ENCODE data around the gene VSX1. TPM values are rescaled to one million over a fixed set of nuclear protein-coding genes. Genes with fewer than 3 reads are reported as not detected.
A peak's percentile ranks its signal among the peaks of the same experiment; 100 is the strongest.

The VSX1 gene
- total RNA-seq, 1 donor: not detected

DNA sequence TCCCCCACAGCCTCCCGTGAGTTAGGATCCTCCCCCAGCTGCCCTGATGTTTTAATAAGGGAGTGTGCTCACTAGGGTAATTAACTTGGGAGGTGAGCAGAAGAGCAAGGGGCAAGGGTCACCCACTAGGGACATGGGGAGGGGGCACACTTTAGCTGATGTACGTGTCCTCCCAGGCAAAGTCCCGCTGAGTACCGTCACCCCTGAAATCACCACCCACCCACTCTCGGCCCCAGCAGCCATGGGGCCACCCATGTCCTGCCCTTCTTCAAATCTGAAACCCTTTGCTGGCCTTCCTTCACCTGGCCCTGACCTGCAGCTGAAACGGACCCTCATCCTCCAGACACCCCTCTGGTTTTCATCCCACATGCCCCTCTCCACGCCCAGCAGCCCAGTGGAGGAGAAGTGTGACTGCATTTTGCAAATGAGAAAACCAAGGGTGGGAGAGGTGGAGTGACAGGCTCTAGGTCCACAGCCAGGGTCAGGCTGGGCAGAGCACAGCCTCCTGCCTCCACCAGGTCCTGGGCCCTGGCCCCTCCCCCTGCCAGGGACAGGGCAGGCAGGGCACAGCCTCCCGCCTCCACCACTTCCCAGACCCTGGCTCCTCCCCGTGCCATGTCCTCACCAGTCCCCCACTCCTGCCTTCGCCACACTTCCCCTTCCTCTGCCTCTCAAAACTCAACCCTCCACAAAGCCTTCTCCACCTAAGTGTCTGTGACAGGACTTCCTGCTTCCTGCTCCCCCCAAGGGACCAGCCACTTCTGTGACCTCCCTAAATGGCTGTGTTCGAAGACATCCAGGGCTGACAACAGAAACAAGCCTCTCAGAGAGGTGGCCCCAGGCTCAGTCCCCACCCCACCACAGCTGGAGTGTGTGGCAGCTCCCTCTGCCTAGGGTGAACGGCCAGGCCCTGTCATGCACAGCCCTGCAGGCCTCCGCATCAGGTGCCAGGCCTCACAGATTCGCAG, 39.1 kb downstream of the VSX1 start:
- peak in 2 of 3 donors; percentile 75 to 85 for DNase-seq (ENCODE audit: low read depth in 2 of 3, low spot score in 2 of 3)

DNA sequence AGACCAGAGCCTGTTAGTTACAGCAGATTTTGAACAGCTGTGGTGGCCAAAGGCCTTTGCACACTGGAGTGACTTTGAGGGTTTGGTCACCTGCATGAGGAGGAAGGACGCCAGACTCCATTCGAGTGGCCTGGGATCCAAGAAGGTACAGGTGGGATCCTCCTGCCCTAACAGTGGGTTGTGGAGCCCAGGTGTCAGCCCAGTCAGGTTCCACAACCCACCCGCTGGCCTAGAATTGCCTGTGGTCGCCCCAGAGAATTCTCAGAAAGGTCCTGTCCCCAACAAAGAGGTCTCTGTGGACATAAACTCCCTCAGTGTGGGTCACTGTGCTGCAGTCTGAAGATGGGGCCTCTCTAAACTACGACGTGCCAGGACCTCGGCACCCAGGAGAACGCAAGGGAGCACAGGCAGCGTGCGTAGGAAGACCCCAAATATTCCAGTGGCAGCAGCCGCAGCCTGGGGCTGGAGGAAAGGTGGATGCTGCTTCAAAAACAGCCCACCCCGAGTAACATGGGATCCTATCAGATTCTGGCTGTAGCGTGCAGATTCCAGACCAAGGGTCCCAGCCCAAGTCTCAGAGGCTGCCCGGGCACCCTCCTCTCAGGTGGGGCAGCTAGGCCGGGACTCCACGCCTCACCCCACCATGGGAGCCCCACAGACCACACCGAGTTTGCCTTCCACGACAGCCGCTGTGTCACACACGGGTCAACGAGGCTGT, 40.0 kb downstream of the VSX1 start:
- DNase-seq (ENCODE audit: low read depth in 2 of 3, low spot score in 2 of 3): no peak

DNA sequence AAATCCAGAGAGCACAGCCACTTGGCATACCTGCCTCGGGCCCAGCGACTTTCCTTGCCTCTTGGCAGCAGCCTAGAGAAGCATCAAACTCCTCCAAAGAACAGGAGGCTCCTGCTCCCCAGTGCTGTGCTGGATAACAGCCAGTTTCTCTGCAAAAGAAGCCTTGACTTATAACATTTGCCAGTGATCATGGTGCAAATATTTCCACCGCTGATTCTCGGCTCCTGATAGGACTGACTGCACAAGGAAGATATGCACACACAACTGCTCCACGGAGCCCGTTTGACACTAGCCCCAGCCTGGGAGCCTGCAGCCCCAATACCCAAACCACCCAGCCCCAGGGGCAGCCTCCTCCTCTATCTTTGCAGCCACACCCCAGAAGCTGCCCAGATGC, 41.5 kb downstream of the VSX1 start:
- DNase-seq (ENCODE audit: low read depth in 2 of 3, low spot score in 2 of 3): no peak

DNA sequence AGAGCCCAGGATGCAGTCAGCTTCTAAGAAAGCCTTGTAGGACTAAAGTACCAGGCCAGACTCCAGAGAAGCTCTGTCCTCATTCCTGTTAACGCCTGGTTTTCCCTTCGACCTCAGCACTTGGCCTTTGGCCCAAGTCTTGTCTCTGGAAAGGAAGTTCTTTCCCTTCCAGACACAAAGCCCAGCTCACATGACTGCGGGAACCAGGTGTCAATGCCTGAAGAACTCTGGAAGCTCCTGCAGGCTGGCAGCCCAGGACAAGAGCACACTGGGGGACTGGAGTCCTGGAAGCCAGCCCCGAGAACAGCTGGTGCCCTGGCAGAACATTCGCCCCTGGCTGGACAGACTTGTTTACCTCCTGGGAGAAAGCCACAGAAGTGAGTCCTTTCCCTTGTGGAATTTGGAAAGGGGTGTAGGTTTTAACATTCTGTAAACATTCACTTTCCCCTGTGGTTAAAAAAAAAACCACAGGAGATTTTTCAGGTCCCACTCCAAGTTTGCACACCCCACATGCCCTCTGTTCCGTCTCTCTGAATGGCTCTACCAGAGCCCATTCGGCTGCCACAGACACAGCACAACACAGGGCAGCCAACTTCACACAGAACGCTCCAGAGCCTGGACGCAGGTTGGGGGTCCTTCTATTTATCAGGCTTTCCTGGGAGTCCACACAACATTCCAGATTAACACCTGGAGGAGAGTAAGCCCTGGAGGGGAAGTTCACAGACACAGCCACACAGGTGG, 42.1 kb downstream of the VSX1 start:
- no peak for DNase-seq (ENCODE audit: low read depth in 2 of 3, low spot score in 2 of 3)

DNA sequence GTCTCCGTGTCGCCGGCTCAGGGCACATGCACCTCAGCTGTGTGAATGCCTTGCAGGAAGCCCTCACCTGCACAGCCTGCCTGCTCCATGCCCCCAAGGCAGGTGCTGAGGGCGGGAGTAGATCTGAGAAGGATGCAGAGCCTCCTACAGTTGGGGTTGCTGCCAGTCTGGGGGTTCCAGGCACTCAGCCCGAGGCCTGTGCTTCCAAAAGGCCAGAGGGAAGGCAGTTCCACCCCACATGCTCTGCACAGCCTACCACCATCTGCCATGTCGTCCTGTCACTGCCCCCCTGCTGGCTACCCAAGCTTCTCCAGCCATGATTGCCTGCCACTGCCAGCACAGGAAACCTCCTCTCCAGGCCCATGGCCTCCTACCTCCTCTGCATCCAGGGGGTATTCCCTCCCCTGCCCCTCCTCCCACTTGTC, 43.3 kb downstream of the VSX1 start:
- DNase-seq (ENCODE audit: low read depth in 2 of 3, low spot score in 2 of 3): no peak

DNA sequence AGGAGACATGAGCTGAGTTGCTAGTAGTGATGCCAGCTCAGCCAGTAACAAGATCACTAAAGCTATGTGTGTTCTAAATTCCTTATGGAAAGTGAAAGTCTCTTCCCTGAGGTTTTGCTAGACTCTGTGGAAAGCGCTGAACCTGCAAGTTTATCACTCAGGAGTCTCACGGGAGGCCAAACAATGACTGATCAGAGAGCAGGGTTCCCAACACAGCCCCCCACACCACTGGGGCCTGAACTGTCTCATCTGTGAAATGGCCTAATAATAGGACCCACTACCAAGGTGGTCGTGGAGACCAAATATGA, 43.9 kb downstream of the VSX1 start:
- DNase-seq (ENCODE audit: low read depth in 2 of 3, low spot score in 2 of 3): no peak

DNA sequence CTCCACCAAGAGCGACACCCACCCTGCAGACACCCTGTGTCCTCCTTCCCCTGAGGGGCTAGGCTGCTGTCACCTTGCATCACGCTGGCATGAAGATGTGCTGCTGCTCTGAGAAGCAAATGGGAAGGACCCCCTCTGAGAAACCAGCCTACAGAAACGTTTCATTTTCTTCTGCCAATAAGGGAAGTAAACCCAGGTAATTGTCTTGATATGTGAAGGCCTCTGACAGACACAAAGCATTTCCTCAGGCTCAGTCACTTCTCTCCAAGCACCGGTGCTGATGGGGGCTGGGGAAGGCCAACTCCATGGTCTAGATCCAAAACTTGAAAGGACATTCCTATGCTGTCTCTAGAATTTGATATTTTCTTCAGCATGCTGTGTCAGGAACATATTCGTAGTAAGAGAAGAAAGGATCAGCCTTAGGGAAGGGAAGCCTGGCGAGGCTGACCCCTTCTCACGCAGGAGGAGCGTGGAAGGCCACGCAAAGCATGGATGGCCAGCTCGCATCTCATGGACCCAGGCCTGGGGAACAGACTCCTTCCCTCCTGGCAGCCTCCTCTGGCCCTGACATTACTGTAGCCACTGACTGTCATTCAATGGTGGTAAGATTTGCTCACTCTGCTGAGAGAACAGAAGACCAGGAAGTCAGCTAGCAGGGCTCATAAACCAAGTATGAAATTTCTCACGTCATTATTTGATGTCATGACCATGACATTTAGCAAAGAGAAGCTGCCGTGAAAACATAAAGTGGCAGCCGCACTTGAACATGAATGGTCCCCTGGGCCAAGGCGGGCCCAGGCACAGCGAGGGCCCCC, 44.4 kb downstream of the VSX1 start:
- peak in 1 of 3 donors; percentile 19 for DNase-seq (ENCODE audit: low read depth in 2 of 3, low spot score in 2 of 3)

DNA sequence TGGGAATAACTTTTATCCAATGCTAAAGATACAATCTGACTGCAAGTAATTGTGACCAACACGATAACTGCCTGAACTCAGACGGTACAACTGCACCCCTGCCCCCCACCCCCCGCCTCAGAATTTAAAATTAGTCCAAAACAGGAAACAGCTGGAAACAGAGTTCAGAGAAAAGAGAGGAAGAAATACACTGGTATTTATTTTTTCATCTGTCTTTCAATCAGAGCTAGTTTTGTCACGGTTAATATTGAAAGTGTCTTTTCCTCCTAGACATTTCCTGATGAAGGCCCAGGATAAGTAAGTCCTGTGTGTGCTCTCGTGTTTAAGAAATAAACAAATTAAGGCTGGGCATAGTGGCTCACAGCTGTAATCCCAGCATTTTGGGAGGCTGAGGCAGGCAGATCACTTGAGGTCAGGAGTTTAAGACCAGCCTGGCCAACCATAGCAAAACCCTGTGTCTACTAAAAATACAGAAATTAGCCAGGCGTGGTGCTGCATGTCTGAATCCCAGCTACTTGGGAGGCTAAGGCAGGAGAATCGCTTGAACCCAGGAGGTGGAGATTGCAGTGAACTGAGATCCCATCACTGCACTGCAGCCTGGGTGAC, 45.5 kb downstream of the VSX1 start:
- DNase-seq (ENCODE audit: low read depth in 2 of 3, low spot score in 2 of 3): peak in 1 of 3 donors; percentile 68

DNA sequence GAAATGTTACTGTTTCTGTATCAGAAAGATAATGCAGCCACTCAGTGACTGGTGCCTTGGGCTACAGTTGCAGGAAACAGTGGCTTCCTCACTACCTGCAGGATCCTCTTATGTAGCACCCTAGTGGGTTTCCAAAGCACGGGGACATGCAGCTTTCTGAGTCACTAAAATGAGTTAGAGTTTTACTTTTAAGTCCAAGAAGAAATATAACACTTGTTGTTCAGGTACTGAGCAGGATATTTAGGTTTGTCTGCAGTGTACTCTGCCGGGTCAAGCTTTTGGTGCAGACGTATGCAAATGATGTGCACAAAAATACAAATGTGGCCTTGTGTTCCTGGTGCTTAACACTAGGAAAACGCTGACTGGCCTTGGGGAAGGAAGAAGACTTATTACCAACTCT, 46.0 kb downstream of the VSX1 start:
- DNase-seq (ENCODE audit: low read depth in 2 of 3, low spot score in 2 of 3): peak in 2 of 3 donors; percentile 52 to 74

DNA sequence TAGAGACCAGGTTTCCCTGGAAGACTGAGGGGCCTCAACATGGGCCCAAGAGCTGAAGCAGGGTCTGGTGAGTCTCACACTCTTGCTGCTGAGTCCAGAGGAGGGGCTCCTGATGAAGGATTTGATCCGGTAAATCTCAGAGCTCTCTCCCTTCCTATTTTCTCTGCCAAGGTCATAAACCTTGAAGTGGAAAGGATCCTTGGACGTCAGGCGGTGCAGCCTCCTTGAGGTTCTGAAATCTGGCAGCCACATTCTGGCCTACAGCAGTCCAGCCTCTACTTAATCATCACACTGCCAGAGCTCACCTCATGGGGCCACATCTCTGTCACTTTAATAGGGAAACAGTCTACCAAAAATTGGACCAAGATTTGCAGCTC, 48.0 kb downstream of the VSX1 start:
- no peak for DNase-seq (ENCODE audit: low read depth in 2 of 3, low spot score in 2 of 3)

DNA sequence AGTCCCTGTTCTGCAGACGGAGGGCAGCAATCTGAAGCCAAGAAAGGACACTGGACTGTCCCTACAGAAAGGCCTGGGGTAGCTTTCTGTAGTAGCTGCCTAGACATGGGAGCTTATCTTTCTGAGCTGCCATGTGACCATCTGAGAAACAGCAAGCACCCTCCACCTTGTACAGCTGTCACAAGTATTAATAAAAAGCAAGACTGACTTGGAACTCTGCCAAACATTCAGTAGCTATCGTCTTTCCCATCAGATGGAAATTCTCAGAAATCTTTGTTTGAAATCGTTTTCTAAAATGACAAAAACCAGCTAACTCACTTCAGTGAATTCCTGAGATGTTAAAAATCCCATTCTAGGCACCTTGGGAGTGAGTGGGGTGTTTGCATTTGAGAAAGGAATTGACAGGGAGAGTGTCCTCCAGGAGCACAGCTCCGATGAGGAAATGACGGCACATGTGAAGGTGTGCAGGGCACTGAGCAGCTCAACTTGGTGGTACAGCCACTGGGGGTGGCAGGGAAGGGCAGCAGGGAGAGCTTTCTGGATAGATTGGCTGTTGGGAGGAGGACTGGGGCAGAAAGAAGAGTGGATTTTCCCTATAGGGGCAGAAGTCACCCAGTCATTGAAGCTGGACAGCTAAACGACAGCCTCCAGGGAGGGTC, 48.5 kb downstream of the VSX1 start:
- no peak for DNase-seq (ENCODE audit: low read depth in 2 of 3, low spot score in 2 of 3)

DNA sequence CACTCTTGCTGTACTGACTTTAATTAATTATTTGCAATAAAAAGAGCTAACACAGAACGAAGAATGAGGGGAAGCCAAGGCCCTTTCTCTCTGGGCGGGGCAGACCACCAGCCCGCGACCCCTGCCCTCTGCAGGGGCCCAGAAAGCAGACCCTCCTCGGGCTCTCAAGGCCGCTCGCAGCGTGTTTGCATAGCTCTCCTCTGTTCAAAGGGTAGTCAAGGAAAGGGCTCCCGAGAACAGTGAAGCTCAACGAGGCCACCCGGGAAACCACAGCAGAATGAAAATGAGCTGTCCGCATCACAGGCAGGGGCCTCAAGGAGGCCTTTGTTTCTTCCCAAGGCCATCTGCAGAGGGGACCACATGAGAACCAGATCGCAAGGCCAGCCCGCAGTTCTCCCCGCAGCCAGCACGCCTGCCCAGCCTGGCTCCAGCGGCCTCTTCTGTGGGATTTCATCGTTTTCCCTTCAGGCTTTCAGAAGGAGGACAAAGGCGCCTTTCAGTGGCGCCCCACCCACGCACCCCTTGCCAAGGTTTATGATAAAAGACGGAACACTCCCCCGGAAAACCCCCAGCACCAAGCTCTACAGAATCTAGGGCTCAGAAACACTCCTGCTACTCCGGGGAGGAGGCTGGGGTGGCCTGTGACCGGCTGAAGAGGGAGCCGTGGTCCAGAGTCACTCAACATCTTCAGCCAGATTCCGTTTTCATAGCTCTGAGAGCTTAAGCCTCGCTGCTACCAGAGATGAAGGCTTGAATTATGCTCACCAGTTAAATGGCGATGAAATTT, 49.3 kb downstream of the VSX1 start:
- no peak for DNase-seq (ENCODE audit: low read depth in 2 of 3, low spot score in 2 of 3)

DNA sequence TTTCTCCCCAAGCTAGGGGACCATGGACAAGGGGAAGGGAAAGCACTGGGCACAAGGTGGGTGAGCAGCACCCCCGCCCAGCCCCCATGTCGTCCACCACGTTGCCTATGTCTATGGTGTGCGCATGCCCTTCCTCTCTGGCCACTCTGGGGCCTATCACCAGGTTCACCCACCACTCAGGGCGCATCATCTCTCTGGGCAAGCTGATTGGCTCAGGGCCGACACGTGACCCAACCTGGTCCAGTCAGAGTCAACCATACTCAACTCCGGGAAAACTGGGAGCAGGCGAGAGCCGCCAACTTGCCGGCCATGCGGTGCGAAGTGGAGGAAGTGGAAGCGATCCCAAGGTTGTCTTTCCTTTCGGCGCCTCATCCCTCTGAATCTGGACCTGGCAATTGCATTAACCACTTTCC, 49.9 kb downstream of the VSX1 start:
- no peak for DNase-seq (ENCODE audit: low read depth in 2 of 3, low spot score in 2 of 3)

DNA sequence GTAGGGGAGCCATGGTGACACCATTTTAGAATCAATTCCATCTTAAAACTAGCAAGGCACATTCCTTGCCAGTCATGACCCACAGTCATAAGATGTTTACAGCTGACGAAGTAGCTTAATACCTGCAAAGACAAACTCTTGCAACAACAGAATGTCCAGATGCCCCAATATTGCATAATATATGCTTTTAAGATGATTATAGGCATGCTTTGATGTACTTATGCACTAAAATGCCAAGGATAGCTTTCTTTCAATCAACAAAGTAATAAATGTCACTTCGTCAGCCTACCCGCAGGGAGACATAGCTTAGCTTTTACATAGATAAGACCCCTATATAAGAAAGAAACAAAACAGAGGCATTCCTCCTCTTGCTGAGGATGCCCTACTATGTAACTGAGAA, 50.7 kb downstream of the VSX1 start:
- no peak for DNase-seq (ENCODE audit: low read depth in 2 of 3, low spot score in 2 of 3)

DNA sequence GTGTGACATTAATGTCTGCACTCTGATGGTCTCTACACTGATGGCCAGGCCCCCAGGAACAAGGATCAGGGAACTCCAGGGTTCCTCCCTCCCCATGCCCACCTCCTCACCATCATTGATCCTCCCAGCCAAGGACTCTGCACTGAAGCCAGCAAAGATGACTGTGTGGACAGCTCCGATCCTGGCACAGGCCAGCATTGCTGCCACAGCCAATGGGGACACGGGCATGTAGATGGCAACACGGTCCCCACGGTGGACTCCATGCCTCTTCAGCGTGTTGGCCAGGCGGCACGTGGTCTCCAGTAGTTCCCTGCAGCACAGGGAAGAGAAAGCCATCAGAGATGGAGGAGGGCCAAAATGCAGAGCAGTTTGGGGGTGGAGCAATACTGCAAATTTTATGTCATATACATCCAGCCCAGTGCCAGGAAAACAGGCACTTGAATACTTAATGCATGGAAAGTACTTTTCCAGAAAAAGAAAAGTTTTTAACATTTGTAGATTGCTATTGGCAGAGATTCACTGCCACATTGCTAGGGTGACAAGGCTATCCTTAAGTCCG, 51.2 kb downstream of the VSX1 start:
- DNase-seq (ENCODE audit: low read depth in 2 of 3, low spot score in 2 of 3): no peak

DNA sequence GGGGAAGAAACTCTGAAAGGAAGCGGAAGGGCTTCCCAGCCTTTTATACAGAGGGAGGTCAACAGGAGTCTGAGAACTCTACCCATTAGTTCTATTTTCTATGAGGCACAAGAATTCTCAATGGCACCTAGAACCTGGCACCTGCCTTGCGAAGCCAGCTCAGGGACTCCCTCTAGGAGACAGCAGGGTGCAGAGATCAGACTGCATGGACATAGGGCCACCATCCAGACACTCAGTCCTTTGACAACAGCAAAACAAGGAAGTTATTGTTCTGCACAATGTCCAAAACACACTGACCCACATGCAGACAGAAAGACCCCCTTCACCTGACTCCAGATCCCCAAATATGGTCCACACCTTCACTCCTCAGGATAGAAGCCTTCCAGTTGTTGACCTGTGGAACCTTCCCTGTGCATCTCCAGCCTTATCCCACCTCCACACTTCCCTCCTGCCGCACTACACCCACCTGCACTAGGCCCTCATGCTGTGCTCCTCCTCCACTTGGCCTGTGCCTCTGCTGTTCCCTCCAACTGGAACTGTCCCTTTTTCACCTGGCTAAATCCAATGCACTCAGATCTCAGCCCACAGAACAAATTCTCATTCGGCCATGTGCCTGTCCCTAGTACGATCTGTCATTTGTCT, 51.8 kb downstream of the VSX1 start:
- no peak for DNase-seq (ENCODE audit: low read depth in 2 of 3, low spot score in 2 of 3)

DNA sequence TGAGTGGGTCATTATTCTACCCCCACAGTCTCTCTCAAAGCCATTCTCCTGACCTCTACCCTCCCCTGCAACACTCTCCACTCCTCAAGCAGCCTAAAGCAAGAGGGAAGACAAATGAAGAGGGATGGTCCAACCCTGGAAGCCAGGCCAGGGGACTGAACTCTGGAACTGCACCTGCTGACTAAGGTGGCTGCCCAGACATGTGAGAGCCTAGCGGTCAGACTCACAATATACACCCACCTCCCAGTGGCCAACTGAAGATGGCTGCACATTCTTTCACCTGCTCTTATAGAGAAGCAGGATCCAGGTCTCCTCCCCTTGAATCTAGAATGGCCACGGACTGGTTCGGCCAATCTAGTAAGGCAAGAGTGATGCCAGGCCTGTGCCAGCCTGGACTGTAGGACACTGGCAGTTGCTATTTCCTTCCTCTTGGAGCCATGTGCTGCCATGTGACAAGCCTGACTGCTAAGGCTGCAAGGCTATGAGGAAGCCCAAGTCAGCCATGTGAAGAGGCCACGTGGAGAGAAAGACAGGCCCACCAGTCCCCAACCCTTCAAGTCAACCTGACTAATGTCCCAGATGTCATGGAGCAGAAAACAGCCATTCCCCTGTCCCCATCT, 55.8 kb downstream of the VSX1 start:
- DNase-seq (ENCODE audit: low read depth in 2 of 3, low spot score in 2 of 3): peak in 1 of 3 donors; percentile 24
